K562 (cell line): ENCODE data around the gene SLC30A3.

Source experiments
- EP300 ChIP-seq: IDR thresholded peaks from 2 replicates; pipeline ENCODE4 v1.6.1; 2012; ENCODE audit warnings: low read length, improper control_type of control experiment
- ETV5 ChIP-seq: sonication (generic); formaldehyde crosslinking; IDR thresholded peaks from 2 replicates; pipeline ENCODE4 v1.4.0; 2020; ENCODE audit warnings: low read depth, mild to moderate bottlenecking, missing genetic modification reagents

DNA sequence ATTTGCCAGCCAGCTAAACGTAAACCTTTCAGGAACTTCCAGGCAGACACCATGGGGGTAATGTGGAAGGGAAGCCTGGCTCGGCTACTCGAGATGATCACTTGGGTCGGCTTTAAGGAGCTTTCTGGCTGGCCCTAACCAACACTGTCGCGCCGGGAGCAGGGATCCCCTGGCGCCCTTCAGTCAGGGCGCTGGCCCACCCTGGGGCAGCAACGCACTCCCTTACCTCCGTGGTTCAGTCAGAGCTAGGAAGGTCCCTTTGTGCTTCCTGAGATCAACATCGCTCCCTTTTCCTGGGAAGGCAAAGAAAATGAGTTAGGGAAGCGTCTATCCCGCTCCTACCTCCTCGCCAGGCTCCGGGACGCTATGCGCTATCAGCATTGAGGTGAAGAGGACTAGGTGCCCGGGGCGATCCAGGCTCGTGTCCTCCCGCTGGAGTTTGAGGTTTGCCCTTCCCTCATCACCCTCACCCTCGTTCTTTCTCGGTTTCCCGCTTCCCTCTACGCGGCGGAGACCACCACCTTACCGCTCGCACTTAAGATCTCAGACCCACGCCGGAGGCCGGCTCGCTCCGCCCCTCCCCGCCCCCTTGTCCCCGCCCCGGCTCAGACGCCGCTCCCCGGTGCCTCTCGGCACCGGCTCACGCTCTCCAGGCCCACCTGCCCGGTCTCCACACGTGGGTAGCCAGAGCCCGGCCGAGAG is 51.5 kb downstream of the SLC30A3 start:
- TF ChIP-seq EP300 (no peak), ETV5 (no peak)
